ENCODE data around the gene DCAF10.

GRCh38 chr9:37790096-37790495, 10.5 kb upstream of the DCAF10 start:
- no peak for TF ChIP-seq CTCF (conservative IDR thresholded peaks at IDR 0.05)
- no peak for TF ChIP-seq EZH2 (IDR thresholded peaks at IDR 0.05; ENCODE audit: low read depth)
